HCT116 (cell line): ENCODE results near the gene POLK.

ENCODE experiments used
- SP1 ChIP-seq: IDR thresholded peaks from 2 replicates; pipeline ENCODE4 v1.6.1; 2012; ENCODE audit warnings: low read depth
- TF ChIP-seq, protein P1 (sequence below), 3 experiments: fragments of 200-600 bp in 1 of 3; sonication (generic) in 1 of 3; IDR thresholded peaks in 2 of 3; conservative IDR thresholded peaks in 1 of 3; 2 replicates each; pipeline ENCODE4 v1.5.1; 2012 to 2017; ENCODE audit warnings: low read depth in 2 of 3, low read length in 2 of 3, antibody characterized with exemption in 1 of 3, borderline replicate concordance in 1 of 3, control low read depth in 1 of 3, mild to moderate bottlenecking in 1 of 3, mixed read lengths in 1 of 3, mixed run types in 1 of 3, moderate library complexity in 1 of 3; ENCODE audit not compliant: insufficient read depth in 1 of 3

GRCh38 chr5:75547812-75548211 is 36.1 kb downstream of the POLK start:
- TF ChIP-seq, protein P1, sequence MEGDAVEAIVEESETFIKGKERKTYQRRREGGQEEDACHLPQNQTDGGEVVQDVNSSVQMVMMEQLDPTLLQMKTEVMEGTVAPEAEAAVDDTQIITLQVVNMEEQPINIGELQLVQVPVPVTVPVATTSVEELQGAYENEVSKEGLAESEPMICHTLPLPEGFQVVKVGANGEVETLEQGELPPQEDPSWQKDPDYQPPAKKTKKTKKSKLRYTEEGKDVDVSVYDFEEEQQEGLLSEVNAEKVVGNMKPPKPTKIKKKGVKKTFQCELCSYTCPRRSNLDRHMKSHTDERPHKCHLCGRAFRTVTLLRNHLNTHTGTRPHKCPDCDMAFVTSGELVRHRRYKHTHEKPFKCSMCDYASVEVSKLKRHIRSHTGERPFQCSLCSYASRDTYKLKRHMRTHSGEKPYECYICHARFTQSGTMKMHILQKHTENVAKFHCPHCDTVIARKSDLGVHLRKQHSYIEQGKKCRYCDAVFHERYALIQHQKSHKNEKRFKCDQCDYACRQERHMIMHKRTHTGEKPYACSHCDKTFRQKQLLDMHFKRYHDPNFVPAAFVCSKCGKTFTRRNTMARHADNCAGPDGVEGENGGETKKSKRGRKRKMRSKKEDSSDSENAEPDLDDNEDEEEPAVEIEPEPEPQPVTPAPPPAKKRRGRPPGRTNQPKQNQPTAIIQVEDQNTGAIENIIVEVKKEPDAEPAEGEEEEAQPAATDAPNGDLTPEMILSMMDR (IDR thresholded peaks at IDR 0.05 in 2 of 3, conservative IDR thresholded peaks at IDR 0.05 in 1 of 3; ENCODE audit: borderline replicate concordance in 1 of 3, insufficient read depth in 1 of 3, low read depth in 2 of 3, low read length in 2 of 3): no peak
- TF ChIP-seq SP1: no peak
